NOMO-1 treated with dmso at 0.1 percent for 144 hours (cell line): ENCODE data around the gene CTSF.
"Not testable (repeated sequence)": the region's sequence is repeated elsewhere in the genome, so short reads cannot be mapped to it uniquely, and the experiment has no call there.

Source experiments
- DNase-seq: peaks from one replicate; lab custom pipeline; 2025; ENCODE audit not compliant: unreplicated experiment; lab: John Stamatoyannopoulos, UW

CTSF gene

GRCh38 chr11:66559866-66560676 lies 8.3 kb downstream of the CTSF start:
- no peak for DNase-seq

GRCh38 chr11:66559142-66559865 lies 9.1 kb downstream of the CTSF start:
- no peak for DNase-seq

- no peak for DNase-seq
Observed at GRCh38 chr11:66557733-66558326, 10.6 kb downstream of the CTSF start.

- DNase-seq = no peak
Observed at GRCh38 chr11:66556086-66556485, 12.3 kb downstream of the CTSF start.

DNA sequence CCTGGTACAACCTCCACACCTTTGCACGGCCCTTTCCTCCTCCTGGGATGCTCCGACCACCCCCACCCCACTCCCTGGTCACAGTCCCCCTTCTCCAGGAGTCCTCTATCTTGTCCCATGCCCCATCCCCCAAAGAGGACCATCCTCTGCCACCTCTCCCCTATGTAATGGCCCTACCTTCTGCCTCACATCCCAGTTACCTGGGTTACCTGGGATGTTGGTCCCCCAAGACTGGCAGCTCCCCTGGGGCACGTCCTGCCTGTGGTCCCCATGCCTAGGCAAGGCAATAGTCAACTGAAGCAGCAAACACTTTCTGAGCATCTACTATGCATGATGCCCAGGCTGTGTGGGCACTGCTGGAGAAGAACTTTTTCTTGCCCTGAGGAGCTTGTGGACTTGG lies 13.0 kb downstream of the CTSF start:
- DNase-seq = no peak

DNA sequence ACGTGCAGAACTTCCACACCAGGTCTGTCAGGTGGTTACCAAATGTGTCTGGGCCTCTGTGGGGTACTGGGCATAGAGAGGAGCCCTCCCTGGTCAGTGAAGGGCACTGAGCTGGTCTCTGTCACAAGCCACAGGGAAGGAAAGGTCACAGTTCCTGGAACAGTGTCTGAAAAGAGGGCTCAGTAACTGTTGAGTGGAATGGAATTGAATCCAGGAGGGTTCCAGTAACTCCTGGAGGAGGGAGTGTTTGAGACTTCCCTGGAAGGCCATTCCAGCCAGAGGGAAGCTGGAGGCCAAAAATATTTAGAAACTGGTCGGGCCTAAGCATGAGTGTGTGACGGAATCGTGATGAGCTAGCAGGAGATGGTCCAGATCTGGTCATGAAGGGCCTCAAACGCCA lies 13.8 kb downstream of the CTSF start:
- DNase-seq = no peak

- DNase-seq = no peak
Observed at GRCh38 chr11:66550887-66551286, 17.5 kb downstream of the CTSF start.

DNA sequence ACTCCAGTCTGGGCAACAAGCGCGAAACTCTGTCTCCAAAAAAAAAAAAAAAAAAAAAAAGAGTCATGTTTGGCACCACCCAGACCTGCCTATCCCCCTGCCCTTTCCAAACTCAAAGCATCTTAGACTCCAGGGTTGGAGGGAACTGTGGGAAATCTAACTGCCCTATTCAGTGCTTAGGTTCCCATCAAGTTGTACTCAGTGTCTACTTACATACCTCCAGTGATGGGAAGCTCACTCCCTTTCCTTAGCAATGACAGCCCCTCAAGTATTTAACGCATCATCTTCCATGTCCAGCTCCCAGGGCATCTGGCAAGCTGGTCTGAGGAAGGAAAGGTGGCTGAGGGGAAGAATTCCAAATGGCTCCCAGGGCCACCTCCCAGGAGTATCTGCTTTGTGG lies 18.7 kb downstream of the CTSF start:
- DNase-seq = no peak

- no peak for DNase-seq
Observed at GRCh38 chr11:66548774-66549630, 19.4 kb downstream of the CTSF start.

DNA sequence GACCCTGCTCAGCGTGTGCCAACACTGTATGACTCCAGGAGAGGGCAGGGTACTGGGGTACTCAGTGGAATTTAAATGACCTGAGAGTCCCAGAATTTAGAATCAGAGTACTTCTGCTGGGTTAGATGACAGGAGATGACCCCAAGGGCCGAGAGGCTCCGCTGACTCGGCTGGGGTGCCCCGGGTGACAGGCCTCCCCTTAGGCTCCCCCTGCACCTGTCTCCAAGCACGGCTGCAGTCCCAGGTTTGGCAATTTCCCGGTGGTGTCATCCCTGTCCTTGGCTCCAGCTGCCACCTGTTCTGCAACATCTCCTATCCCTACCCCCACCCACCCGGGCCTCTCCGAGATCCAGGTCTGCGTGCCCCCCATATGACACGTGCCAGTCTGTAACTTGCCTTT lies 20.4 kb downstream of the CTSF start:
- DNase-seq = no peak

DNA sequence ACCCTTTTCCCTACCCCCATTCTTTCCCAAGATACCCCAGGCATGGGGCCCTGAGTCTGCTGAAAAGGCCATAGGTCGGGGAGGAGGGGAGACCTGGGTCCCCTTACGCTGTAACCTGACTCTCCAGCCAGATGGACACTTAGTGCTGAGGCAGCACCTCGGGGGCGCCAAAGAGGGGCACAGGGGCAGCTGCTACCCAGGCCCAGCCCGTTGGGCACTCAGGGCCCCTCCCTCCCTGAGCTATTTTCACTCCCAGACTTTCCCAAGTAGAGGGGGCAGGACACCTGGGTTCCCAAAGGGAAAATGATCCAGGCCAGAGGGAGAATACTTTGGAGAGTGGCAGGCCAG lies 20.8 kb downstream of the CTSF start:
- DNase-seq = no peak

GRCh38 chr11:66546966-66547661 lies 21.3 kb downstream of the CTSF start:
- DNase-seq = no peak

DNA sequence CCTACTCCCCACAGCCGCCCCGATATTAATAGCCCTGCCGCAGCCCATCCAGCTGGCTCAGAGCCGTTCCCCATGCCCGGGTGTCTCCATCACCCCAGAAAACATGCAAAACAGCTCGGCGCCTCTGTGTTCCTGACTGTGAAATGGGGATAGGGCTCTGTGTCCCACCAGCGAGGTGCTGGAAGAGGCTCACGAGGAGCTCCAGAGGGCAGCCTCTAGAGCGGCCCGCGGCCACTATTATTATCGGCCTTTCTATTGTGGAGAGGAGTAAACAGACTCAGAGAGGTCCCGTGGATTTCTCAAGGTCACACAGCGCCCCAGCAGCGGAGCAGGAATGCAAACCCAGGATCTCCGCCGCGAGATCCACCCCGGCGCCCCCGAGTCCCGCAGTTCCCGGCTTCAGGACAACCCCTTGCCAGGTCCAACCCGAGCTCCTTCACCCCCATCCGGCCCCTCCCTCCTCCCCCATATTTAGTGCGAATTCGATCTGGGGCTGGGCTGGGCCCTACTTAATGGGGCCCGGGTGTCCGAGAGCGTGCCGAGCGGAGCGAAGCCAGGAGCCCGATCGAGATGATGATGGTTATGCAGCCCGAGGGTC lies 21.9 kb downstream of the CTSF start, which contains the start of gene ACTN3:
Gene ACTN3 (plus strand): TSS at position 536 of the 598 bp plus-strand sequence. CDS start 35 bp downstream, at position 571.
- DNase-seq = no peak

DNA sequence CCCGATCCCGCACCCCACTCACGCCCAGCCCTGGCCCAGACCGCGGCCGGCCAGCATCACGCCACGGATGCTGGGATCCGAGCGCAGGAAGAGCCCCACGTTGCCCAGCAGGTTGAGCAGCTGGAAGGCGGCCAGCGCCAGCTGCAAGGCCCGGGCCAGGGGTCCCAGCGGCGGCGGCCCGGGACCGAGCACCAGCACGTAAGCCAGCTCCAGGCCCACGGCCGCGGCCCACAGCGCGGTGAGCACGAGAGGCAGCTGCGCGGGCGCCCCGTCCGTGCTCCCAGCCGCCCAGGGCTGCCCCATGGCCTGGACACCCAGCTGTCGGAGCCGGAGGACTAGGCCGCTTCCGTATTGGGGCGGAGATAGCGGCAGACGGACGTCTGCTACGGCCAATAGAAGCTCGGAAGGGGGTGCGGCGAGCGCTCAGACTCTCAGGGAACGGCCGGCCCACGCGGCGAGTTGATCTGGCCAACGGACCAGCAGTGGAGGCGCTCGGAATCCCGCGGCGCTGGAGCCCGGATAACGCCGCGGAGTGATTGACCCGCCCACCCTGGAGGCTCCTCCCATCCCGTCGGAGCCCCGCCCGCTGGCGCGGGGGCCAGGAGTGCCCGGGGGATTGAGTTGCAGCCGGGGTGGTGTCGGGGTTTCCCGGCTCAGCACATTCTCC lies 22.6 kb downstream of the CTSF start, which contains the start of gene ZDHHC24:
Gene ZDHHC24 (minus strand): TSS at position 348 of the 667 bp plus-strand sequence. CDS start 45 bp downstream, at position 303.
- peak; percentile 97 for DNase-seq

DNA sequence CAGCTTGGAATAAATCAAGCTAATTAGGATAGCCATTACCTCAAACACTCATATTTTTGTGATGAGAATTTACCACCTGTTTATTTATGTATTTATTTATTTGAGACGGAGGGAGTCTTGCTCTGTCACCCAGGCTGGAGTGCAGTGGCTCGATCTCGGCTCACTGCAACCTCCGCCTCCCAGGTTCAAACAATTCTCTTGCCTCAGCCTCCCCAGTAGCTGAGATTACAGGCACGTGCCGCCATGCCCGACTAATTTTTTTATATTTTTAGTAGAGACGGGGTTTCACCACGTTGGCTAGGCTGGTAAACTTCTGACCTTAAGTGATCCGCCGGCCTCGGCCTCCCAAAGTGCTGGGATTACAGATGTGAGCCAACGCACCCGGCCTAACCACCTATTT lies 23.5 kb downstream of the CTSF start:
- DNase-seq = not testable (repeated sequence)

- no peak for DNase-seq
Observed at GRCh38 chr11:66543263-66544107, 24.9 kb downstream of the CTSF start.

DNA sequence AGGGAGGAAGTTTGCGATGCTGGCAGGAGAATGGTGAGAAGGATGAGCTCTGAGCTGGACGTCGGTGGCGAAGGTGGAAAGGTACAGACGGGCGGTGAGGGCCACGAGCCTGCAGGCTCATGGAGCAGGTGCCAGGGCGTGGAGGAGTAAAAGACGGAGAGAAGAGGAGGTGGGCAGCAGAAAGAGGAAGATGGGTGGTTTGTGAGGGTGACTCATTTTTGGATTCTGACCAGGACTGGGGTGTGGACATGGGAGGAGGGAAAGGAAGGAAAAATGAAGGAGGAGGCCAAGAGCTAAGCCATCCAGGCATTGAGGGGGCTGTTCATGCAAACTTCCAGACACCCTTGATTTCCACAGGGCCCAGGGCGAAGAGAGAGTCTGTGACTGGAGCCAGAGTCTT lies 26.0 kb downstream of the CTSF start:
- no peak for DNase-seq

GRCh38 chr11:66541892-66542291 lies 26.5 kb downstream of the CTSF start:
- DNase-seq = no peak

- DNase-seq = not testable (repeated sequence)
Observed at GRCh38 chr11:66540598-66540997, 27.8 kb downstream of the CTSF start.
